Keratinocyte (primary cell): Measurements from ENCODE around the gene TMEM50B.

ENCODE experiments used
- EZH2 ChIP-seq: IDR thresholded peaks from one replicate; pipeline ENCODE4 v1.6.1; 2012; ENCODE audit warnings: inconsistent platforms, mild to moderate bottlenecking, low read length, moderate library complexity
- TF ChIP-seq, protein P1 (sequence below), 3 experiments: IDR thresholded peaks in 1 of 3; conservative IDR thresholded peaks in 1 of 3; optimal IDR thresholded peaks in 1 of 3; 2 replicates in 2 of 3; 3 replicates in 1 of 3; pipeline versions ENCODE3 to v1.5.1; 2011; ENCODE audit warnings: low read length in 3 of 3, mild to moderate bottlenecking in 3 of 3, moderate library complexity in 2 of 3, control low read depth in 1 of 3, inconsistent platforms in 1 of 3; ENCODE audit not compliant: insufficient read depth in 2 of 3; ENCODE audit errors: extremely low read depth in 1 of 3

GRCh38 chr21:33401630-33401992 is 78.2 kb downstream of the TMEM50B start:
- TF ChIP-seq, protein P1, sequence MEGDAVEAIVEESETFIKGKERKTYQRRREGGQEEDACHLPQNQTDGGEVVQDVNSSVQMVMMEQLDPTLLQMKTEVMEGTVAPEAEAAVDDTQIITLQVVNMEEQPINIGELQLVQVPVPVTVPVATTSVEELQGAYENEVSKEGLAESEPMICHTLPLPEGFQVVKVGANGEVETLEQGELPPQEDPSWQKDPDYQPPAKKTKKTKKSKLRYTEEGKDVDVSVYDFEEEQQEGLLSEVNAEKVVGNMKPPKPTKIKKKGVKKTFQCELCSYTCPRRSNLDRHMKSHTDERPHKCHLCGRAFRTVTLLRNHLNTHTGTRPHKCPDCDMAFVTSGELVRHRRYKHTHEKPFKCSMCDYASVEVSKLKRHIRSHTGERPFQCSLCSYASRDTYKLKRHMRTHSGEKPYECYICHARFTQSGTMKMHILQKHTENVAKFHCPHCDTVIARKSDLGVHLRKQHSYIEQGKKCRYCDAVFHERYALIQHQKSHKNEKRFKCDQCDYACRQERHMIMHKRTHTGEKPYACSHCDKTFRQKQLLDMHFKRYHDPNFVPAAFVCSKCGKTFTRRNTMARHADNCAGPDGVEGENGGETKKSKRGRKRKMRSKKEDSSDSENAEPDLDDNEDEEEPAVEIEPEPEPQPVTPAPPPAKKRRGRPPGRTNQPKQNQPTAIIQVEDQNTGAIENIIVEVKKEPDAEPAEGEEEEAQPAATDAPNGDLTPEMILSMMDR (optimal IDR thresholded peaks at IDR 0.05 in 1 of 3, IDR thresholded peaks at IDR 0.05 in 1 of 3, conservative IDR thresholded peaks at IDR 0.05 in 1 of 3; ENCODE audit: extremely low read depth in 1 of 3, insufficient read depth in 2 of 3, low read length in 3 of 3) = no peak
- no peak for TF ChIP-seq EZH2
